Tibial nerve (tissue), 4 donors: Measurements from ENCODE around the gene TAMALIN. TPM values are rescaled to one million over a fixed set of nuclear protein-coding genes. Genes with fewer than 3 reads are reported as not detected.

Experiments
- DNase-seq, 2 donors: peaks; one replicate each; pipeline ENCODE4 v3.0.0-alpha.2; 2019; ENCODE audit warnings: low spot score in 2 of 2
- H3K27ac ChIP-seq, 4 donors: fragments of 200-600 bp; sonication (generic) in 3 of 4; one replicate each; pipeline ENCODE4 v1.5.1; 2017 to 2019; ENCODE audit warnings: mild to moderate bottlenecking in 1 of 4
- H3K27me3 ChIP-seq, 2 donors: fragments of 200-600 bp; sonication (generic) in 1 of 2; one replicate each; pipeline versions ENCODE4 v1.5.1 to v1.6.0; 2017 to 2019
- H3K36me3 ChIP-seq, 3 donors: fragments of 200-600 bp; sonication (generic); one replicate each; pipeline ENCODE4 v1.5.1; 2018 to 2019
- H3K4me1 ChIP-seq, 4 donors: fragments of 200-600 bp; sonication (generic) in 3 of 4; one replicate each; pipeline ENCODE4 v1.5.1; 2017 to 2019
- H3K4me3 ChIP-seq, 4 donors: fragments of 200-600 bp; sonication (generic) in 3 of 4; one replicate each; pipeline ENCODE4 v1.5.1; 2017 to 2019; ENCODE audit warnings: mild to moderate bottlenecking in 1 of 4, moderate library complexity in 1 of 4
- H3K9me3 ChIP-seq, 4 donors: fragments of 200-600 bp; sonication (generic) in 3 of 4; one replicate each; pipeline ENCODE4 v1.5.1; 2017 to 2019
- CTCF ChIP-seq, 5 experiments: fragments of 200-600 bp in 3 of 5; fragments of 450-650 bp in 2 of 5; sonication (generic) in 3 of 5; IDR thresholded peaks; one replicate each; pipeline ENCODE4 v1.5.1; 2016 to 2019; ENCODE audit warnings: antibody characterized with exemption in 5 of 5, mild to moderate bottlenecking in 3 of 5, moderate library complexity in 2 of 5
- EP300 ChIP-seq, 2 donors: sonication (generic); formaldehyde crosslinking; IDR thresholded peaks; one replicate each; pipeline ENCODE4 v1.6.1; 2017; ENCODE audit warnings: antibody characterized with exemption in 2 of 2, mild to moderate bottlenecking in 1 of 2
- POLR2A ChIP-seq, 2 donors: fragments of 450-650 bp; IDR thresholded peaks; one replicate each; pipeline ENCODE4 v1.6.1; 2017; ENCODE audit warnings: antibody characterized with exemption in 2 of 2, mild to moderate bottlenecking in 2 of 2, moderate library complexity in 2 of 2
- WGBS, 2 donors: methylation state at CpG; one replicate each; pipeline ENCODE4 v1.1.5; 2018; 5-methylcytosine and 5-hydroxymethylcytosine counted together
- total RNA-seq, 4 donors: library from RNA; depleted of rRNA; stranded (reverse); fragments of >200 nt; gene quantifications; one replicate each; pipeline ENCODE4 v1.1.0, GENCODE V29; 2016

Gene TAMALIN
- total RNA-seq, 4 donors from 2014 or later: 30.6 to 54.0 (median 37.8) TPM

GRCh38 chr12:51980051-51980808, 26.5 kb upstream of the TAMALIN start:
- H3K36me3 ChIP-seq: peaks cover 2 to 79% (median 6%) of the 10 kb centered on the region in 3 donors
- no peak overlapping the region for H3K4me3 ChIP-seq
- no peaks in the 10 kb centered on the region for H3K9me3 ChIP-seq
- peak; percentile 89 to 97 (median 93) for TF ChIP-seq CTCF (IDR thresholded peaks at IDR 0.05)
- peak in 1 of 2 donors; percentile 39 for TF ChIP-seq EP300 (IDR thresholded peaks at IDR 0.05)
- TF ChIP-seq POLR2A (IDR thresholded peaks at IDR 0.05): no peak
- peaks cover 0 to 5% (median 0%) of the 10 kb centered on the region in 4 donors for H3K4me1 ChIP-seq
- DNase-seq: peak; percentile 51 to 55
- no peaks in the 10 kb centered on the region for H3K27me3 ChIP-seq
- H3K27ac ChIP-seq: no peak overlapping the region
- WGBS, 2 donors: 40 to 45% methylated on average over 7 of the region's 7 CpGs

- Histone ChIP-seq H3K36me3 (peaks cover 2 to 79% (median 7%) of the 10 kb centered on the region in 3 donors), H3K27me3 (no peaks in the 10 kb centered on the region), H3K4me1 (peaks cover 0 to 3% (median 0%) of the 10 kb centered on the region in 4 donors), H3K9me3 (no peaks in the 10 kb centered on the region), H3K27ac (no peak overlapping the region), H3K4me3 (no peak overlapping the region)
- TF ChIP-seq CTCF (IDR thresholded peaks at IDR 0.05) (no peak), POLR2A (IDR thresholded peaks at IDR 0.05) (no peak), EP300 (IDR thresholded peaks at IDR 0.05) (no peak)
- 83 to 89% methylated on average over 10 of the region's 10 CpGs for WGBS, 2 donors
- no peak for DNase-seq
Observed at GRCh38 chr12:51980809-51981127, 26.0 kb upstream of the TAMALIN start.

- no peak for DNase-seq
- TF ChIP-seq EP300 (IDR thresholded peaks at IDR 0.05) (no peak), CTCF (IDR thresholded peaks at IDR 0.05) (no peak), POLR2A (IDR thresholded peaks at IDR 0.05) (no peak)
- H3K27me3 ChIP-seq: no peaks in the 10 kb centered on the region
- no peak overlapping the region for H3K4me3 ChIP-seq
- no peak overlapping the region for H3K27ac ChIP-seq
- peaks cover 0 to 3% (median 0%) of the 10 kb centered on the region in 4 donors for H3K4me1 ChIP-seq
- 82 to 91% methylated on average over 6 of the region's 6 CpGs for WGBS, 2 donors
- H3K9me3 ChIP-seq: no peaks in the 10 kb centered on the region
- H3K36me3 ChIP-seq: peaks cover 4 to 86% (median 7%) of the 10 kb centered on the region in 3 donors
Observed at GRCh38 chr12:51984657-51985056, 22.1 kb upstream of the TAMALIN start.

- peaks cover 4 to 92% (median 7%) of the 10 kb centered on the region in 3 donors for H3K36me3 ChIP-seq
- no peak for TF ChIP-seq CTCF (IDR thresholded peaks at IDR 0.05)
- TF ChIP-seq EP300 (IDR thresholded peaks at IDR 0.05): no peak
- no peak for TF ChIP-seq POLR2A (IDR thresholded peaks at IDR 0.05)
Observed at GRCh38 chr12:51985154-51985835, 21.5 kb upstream of the TAMALIN start.

GRCh38 chr12:51986834-51987233, 19.9 kb upstream of the TAMALIN start:
- H3K9me3 ChIP-seq: no peaks in the 10 kb centered on the region
- H3K4me3 ChIP-seq: no peak overlapping the region
- no peak overlapping the region for H3K27ac ChIP-seq
- no peaks in the 10 kb centered on the region for H3K27me3 ChIP-seq
- H3K36me3 ChIP-seq: peaks cover 4 to 97% (median 9%) of the 10 kb centered on the region in 3 donors
- DNase-seq: no peak
- TF ChIP-seq EP300 (IDR thresholded peaks at IDR 0.05): no peak
- TF ChIP-seq POLR2A (IDR thresholded peaks at IDR 0.05): no peak
- no peak for TF ChIP-seq CTCF (IDR thresholded peaks at IDR 0.05)
- WGBS, 2 donors: 60 to 64% methylated on average over 8 of the region's 8 CpGs
- no peaks in the 10 kb centered on the region for H3K4me1 ChIP-seq

More at GRCh38 chr12:51985154-51985835, 21.5 kb upstream of the TAMALIN start:
- no peak overlapping the region for H3K27ac ChIP-seq
- no peak overlapping the region for H3K4me3 ChIP-seq
- no peaks in the 10 kb centered on the region for H3K9me3 ChIP-seq
- H3K4me1 ChIP-seq: no peaks in the 10 kb centered on the region
- no peaks in the 10 kb centered on the region for H3K27me3 ChIP-seq
- DNase-seq: no peak
- WGBS, 2 donors: 88 to 91% methylated on average over 9 of the region's 9 CpGs
